ENCODE results near the gene PACSIN3.

PACSIN3 gene

GRCh38 chr11:47152126-47152952 lies 33.9 kb downstream of the PACSIN3 start:
- FAIRE-seq = no peak

GRCh38 chr11:47149782-47150181 lies 36.5 kb downstream of the PACSIN3 start:
- no peak for FAIRE-seq

GRCh38 chr11:47148903-47149531 lies 37.2 kb downstream of the PACSIN3 start:
- FAIRE-seq = no peak

GRCh38 chr11:47148270-47148669 lies 38.0 kb downstream of the PACSIN3 start:
- no peak for FAIRE-seq

GRCh38 chr11:47147681-47148080 lies 38.6 kb downstream of the PACSIN3 start:
- FAIRE-seq = no peak

GRCh38 chr11:47147250-47147649 lies 39.0 kb downstream of the PACSIN3 start:
- no peak for FAIRE-seq

- no peak for FAIRE-seq
Measured at GRCh38 chr11:47144541-47144940, 41.7 kb downstream of the PACSIN3 start.

GRCh38 chr11:47143322-47143721 lies 42.9 kb downstream of the PACSIN3 start:
- no peak for FAIRE-seq

- FAIRE-seq = no peak
Measured at GRCh38 chr11:47139878-47140277, 46.4 kb downstream of the PACSIN3 start.

DNA sequence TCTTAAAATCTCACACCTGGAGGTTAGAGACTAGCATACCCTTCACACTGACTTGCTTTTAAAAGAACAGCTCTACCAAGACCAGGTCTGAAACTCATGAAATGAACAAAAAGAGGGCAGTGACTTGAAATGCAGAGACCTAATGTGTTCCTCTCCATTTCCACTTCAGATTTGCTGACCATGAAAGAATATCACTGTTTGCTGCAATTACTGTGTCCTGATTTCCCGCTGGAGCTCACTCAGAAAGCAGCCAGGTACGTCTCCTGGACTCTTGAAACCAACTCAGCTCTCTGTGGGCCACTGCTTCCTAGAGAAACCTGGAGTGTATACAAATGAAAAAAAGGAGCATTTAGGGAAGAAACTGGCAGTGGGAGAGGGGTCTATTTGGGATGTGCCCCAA lies 48.8 kb downstream of the PACSIN3 start:
- no peak for FAIRE-seq

- no peak for FAIRE-seq
Measured at GRCh38 chr11:47136921-47137320, 49.3 kb downstream of the PACSIN3 start.

GRCh38 chr11:47136327-47136726 lies 49.9 kb downstream of the PACSIN3 start:
- no peak for FAIRE-seq

GRCh38 chr11:47132981-47133380 lies 53.3 kb downstream of the PACSIN3 start:
- FAIRE-seq = no peak

GRCh38 chr11:47132490-47132889 lies 53.7 kb downstream of the PACSIN3 start:
- FAIRE-seq = no peak

- no peak for FAIRE-seq
Measured at GRCh38 chr11:47131136-47131535, 55.1 kb downstream of the PACSIN3 start.

DNA sequence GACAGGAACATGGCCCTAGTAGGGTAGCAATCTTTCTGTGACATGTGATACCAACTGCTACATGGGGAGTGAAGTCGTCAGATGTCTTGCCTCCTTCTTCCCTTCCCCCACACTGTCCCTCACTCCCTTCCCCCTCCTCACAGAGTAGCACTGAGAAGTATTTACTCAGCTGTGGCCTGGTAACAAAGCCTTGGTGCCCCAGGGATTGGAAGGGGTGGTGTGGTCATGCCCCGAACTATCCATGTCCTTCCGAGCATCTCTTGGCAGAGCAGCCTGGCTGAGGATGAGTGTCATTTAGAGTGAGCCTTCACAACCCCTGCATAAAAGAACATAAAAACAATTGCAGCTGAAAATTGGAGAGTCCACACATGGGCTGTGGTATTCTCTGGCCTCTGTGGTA lies 55.7 kb downstream of the PACSIN3 start:
- FAIRE-seq = no peak
